ENCODE results near the gene NUP88.

Gene NUP88

GRCh38 chr17:5419959-5420653 lies 644 bp upstream of the NUP88 start, which contains the start of gene RPAIN:
RPAIN (plus strand) TSS chr17:5420182; CDS start chr17:5420211, 29 bp downstream.
- DNase-seq (ENCODE audit: low read depth in 2 of 2), result peak; percentile 69 to 72

DNA sequence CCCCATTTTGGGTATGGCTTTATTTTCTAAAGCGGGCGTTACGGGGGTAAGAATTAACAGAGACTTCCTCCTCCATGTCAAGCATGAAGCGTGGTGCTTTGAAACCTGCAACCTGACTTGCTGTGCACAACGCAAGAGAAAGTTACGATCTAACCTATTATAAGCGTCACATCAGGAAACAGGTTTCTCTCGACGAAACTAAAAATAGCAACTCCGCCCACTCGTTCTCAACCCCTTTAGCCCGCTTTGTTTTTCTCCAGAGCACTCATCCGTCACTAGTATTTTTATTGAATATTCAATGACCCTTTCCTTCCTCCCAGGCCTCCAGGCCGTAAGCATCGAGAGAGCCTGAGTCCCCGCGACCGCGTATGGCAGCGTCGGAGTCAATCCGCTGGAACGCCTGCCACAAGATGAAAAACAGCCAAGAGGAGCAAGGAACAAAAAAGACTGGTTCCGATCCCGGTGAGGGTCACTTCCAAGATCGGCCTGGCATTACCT lies 555 bp downstream of the NUP88 start:
- peak; percentile 12 to 33 for DNase-seq (ENCODE audit: low read depth in 2 of 2)

DNA sequence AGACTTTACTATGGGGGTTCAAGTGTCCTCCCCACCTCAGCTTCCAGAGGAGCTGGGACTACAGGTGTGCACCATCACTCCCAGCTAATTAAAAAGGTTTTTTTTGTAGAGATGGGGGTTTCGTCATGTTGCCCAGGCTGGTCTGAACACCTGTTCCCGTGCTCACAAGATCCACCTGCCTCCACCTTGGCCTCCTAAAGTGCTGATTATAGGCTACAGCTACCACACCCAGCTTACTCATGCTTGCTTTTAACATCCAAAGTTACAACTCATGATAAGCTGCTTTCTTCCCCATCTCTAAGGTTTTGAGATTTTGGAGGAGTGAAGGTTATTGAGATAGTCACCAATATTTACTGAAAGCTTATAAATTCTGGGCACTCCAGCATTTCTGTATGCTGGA lies 2.6 kb downstream of the NUP88 start:
- DNase-seq (ENCODE audit: low read depth in 2 of 2), result no peak

DNA sequence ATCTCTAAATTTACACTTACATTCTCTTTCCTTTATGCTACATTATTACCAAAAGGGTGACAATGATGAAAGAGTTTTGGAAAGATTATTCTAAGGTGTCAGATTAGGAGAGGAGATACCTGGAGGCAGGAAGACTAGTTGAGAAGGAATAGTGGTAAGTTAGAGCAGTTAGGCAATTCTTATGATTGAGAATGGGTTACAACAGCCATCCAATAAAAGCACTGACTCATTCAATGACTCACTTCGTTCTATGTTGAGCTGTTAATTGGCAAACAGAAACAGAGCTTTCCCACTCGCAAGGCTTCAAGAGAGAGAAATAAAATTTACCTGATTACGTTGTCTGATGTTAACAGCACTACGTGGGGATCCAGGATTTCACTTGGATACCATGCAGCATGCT lies 5.8 kb downstream of the NUP88 start:
- no peak for DNase-seq (ENCODE audit: low read depth in 2 of 2)

- DNase-seq (ENCODE audit: low read depth in 2 of 2), result no peak
These were observed 8.7 kb downstream of the NUP88 start for GRCh38 chr17:5410594-5411272.

DNA sequence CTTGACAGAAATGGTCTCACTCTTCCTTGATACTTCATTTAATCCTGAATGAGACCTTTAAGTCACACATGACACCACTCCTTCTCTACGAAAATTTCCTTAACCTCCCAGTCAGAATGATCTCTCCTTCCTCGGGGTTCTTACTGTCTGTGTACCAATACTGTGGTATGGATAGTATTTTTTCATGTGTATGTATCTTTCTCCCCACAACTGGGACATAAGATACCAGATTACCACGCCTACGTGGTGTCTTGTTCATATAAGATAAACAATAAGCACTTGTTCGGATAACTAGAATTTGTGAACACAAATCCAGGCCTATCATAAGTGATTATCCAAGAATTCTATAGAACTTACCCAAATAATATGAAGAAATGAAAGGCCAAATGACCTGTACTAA lies 11.3 kb downstream of the NUP88 start:
- no peak for DNase-seq (ENCODE audit: low read depth in 2 of 2)

DNA sequence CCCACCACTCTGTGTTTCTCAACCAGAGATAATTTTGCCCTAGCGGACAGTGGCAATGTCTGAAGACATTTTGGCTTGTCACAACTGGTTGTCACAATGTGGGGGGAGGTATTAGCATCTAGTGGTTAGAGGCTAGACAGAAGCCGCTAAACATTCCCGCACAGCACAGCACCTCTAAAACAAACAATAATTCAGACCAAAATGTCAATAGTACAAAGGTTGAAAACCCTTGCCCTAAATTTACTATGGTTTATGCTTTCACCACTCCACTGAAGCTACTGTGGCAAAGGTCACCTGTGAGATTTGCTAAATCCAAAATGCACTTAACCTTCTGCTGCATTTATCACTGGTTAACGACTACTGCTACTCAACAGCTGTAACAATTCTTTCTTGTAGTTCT lies 14.1 kb downstream of the NUP88 start:
- no peak for DNase-seq (ENCODE audit: low read depth in 2 of 2)

DNA sequence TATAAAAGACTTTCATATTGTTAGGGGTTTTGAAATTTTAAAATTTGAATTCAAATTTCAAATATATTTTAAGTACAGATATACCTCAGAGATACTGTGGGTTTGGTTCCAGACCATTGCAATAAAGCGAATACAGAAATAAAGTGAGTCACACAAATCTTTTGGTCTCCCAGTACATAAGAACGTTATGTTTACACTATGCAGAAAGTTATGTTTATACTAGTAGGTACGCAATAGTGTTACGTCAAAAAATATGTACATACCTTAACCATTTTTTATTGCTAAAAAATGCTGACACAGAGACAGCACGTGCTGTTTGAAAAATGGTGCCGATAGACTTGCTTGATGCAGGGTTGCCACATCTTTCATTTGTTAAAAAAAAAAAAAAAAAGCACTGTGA lies 19.7 kb downstream of the NUP88 start:
- no peak for DNase-seq (ENCODE audit: low read depth in 2 of 2)

DNA sequence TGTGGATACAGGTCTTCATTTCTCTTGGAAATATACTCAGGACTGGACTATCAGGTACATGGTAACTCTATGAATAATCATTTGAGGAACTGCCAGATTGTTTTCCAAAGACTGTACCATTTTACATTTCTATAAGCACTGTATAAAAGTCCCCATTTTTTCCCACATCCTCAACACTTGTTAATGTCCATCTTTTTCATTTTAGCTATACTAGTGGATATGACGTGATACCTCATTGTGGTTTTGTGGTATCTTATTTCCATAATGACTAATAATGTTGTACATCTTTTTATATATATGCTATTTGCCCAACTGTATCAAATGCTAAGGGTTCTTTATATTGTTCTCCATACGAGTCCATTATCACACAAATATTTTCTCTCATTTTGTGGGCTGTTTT lies 22.9 kb downstream of the NUP88 start:
- DNase-seq (ENCODE audit: low read depth in 2 of 2), result no peak

DNA sequence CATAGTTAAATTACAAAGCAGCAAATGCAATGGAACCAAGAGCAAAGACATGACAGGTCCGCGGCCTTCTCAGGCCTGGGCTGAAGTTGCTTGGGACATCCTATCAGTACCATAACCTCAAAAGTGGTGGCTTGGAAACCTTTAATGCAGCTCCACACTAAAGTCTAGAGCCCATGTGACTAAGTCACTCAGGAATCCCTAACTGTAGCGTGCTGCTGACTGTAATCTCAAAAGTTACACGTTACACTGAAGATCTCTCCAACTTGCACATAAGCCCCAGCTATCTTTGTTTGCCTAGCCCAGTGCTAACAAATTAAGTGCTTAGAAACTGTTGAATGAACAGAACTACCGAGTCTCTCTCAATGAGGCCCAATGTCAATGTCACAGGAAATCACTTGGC lies 27.8 kb downstream of the NUP88 start:
- no peak for DNase-seq (ENCODE audit: low read depth in 2 of 2)

DNA sequence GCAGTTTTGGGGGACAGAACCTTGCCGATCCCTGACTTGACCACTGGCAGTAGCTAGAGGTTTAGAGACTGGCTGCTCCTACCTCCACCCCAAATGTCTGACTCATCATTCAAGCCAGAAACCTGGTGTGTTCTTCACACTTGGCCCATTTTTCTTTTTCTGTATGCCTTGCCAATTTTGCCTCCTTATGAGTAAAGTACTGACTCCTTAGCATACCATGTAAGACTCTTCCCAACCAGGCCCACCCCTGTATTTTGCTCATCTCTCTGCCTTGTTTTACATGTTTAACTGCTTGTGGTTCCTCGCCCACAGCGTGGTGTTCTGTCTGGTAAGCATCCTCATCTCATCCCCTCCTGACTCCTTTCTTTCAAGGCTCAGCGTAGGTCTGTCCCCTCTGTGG lies 37.9 kb downstream of the NUP88 start:
- no peak for DNase-seq (ENCODE audit: low read depth in 2 of 2)

- no peak for DNase-seq (ENCODE audit: low read depth in 2 of 2)
These were observed 38.8 kb downstream of the NUP88 start for GRCh38 chr17:5380491-5381135.

- no peak for DNase-seq (ENCODE audit: low read depth in 2 of 2)
These were observed 39.9 kb downstream of the NUP88 start for GRCh38 chr17:5379351-5380107.

- DNase-seq (ENCODE audit: low read depth in 2 of 2), result no peak
These were observed 40.8 kb downstream of the NUP88 start for GRCh38 chr17:5378566-5379207.

DNA sequence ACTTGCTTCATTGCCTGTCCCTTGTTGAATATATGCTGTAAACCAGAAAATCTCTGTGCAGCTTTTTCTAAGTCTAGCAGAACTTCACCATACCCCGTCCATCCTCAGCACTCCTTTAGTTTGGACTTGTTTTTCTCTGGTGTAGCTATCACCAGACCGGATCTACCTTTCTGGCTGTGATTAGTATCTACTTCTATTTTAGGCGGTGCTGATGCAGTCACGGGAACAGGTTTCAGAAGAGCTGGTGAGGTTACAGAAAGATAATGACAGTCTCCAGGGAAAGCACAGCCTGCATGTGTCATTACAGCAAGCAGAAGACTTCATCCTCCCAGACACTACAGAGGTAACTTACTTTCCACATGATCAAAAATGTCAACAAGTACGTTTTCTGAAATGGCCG lies 46.4 kb downstream of the NUP88 start:
- no peak for DNase-seq (ENCODE audit: low read depth in 2 of 2)

DNA sequence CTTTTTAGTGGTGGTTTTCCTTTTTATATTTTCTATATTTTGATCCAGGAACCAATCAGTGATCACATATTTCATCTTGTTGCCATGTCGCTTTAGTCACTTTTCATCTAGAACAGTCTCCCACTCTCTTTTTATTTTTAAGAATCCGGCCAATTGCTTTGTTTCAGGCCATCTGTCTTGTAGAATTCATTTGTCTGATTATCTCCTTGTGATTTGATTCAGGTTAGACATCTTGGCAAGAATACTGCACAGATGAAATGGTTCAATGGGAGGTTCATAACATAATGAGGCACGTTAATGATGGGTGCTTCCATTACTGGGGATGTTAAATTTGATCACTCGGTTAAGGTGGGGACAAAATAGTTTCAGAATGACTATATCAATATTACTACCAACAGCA lies 49.1 kb downstream of the NUP88 start:
- DNase-seq (ENCODE audit: low read depth in 2 of 2), result no peak

DNA sequence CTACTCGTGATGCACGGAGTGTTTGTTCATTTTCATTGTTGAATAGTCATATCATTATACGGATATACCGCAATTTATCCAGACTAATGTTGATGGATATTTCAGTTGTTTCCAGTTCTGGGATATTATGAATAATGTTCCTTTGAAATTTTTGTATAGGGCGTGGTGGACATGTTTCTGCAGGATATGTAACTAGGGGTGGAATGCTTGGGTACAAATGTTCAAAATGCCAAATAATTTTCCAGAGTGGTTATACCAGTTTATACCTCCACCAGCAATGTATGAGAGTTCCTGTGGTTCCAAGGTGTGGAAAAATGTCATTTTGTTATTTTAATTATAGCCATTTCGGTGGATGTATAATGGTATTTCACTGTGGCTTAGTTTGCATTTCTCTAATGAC lies 53.6 kb downstream of the NUP88 start:
- DNase-seq (ENCODE audit: low read depth in 2 of 2), result no peak

DNA sequence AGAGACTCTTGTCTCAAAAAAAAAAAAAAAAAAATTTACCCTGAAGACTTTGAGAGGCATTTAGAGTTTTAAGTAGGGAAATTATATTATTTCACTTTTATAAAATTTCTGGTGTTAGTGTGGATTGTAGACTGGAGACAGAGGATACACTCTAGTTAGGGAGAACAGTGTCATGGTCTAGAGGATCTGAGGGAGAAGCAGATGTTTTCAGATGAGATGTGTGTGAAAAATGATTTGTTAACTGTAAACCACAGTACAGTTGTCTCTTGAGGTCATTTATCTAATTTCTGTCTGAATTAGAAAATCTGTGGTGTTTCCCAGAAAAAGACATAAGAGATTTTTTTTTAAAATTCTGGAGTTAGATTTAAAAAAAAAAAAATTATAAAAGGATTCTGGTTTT lies 54.8 kb downstream of the NUP88 start:
- DNase-seq (ENCODE audit: low read depth in 2 of 2), result no peak

- DNase-seq (ENCODE audit: low read depth in 2 of 2), result no peak
These were observed 55.3 kb downstream of the NUP88 start for GRCh38 chr17:5364156-5364555.

DNA sequence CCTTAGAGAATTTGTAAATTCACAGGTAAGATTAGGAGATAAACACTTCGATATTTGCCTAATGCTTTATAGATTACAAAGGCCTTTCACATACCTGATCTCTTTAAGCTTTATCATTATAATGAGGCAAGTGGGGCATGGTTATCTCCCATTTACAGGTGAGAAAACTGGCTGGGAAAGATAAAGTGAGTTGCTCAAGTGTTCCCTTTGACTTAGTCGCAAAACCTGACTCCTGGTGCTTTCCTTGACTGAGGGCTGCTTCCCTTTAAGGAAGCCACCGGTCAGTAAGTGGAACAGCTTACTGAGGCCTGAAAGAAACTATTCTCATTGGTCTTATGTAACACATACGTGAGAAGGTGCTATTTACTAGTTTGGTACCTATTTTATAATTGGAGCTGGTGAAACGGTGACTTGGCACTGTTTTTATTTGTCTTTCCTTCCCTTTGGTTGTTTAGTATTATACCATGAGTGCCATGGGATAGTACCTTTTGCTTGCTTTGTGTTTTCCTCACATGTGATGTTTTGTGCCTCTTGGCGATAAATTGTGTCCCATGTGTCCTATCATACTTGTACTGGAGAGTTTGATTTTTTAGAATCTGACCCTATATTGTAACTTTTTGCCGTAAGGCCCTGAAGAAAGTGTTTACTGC lies 57.2 kb downstream of the NUP88 start:
- no peak for DNase-seq (ENCODE audit: low read depth in 2 of 2)

DNA sequence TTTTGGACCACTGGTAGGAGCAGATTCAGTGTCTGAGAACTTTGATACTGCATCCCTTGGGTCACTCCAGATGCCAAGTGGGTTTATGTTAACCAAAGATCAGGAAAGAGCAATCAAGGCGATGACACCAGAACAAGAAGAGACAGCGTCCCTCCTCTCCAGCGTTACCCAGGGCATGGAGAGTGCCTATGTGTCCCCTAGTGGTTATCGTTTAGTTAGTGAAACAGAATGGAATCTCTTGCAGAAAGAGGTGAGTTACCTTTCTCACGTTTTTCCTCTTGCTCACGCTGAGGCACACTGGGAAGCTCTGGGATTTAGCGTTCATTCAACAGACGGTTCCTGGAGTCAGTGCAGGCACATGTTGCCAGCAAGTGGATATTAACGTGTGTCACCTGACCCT lies 58.0 kb downstream of the NUP88 start:
- no peak for DNase-seq (ENCODE audit: low read depth in 2 of 2)

Data from stimulated activated CD8-positive, alpha-beta memory T cell treated with anti-CD3 and anti-CD28 coated beads, Interleukin-2, amount 100 ng/mL, for 1 hour (primary cell).